ENCODE measurements around the gene SLC1A3.
"Not testable (repeated sequence)": the region's sequence is repeated elsewhere in the genome, so short reads cannot be mapped to it uniquely, and the experiment has no call there.

Gene SLC1A3

GRCh38 chr5:36606428-36607113 is at the start of gene SLC1A3:
Gene SLC1A3 (plus strand): TSS chr5:36606606. CDS start chr5:36608424, 1,818 bp downstream.
- DNase-seq, result no peak

GRCh38 chr5:36558641-36559040 is 47.8 kb upstream of the SLC1A3 start:
- no peak for DNase-seq

DNA sequence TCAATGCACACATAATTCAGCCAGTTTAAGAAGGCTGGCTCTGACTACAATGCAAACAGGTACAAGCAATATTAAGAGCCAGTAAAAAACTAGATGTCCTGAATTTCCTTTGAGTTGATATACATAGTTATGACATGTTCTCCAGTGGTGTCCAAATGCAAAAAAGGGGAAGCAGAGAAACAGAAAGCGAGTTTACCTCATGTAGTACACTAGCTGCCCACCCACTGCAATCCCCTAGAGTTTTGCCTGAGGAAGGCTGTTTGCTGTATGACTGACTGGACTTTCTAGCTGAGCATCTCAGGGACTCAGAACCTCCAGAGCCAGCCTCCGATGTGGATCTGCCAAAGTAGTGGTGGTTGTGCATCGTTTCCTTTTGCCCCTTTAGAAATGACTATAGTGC is 44.8 kb upstream of the SLC1A3 start:
- no peak for DNase-seq

GRCh38 chr5:36569491-36569890 is 36.9 kb upstream of the SLC1A3 start:
- DNase-seq, result no peak

DNA sequence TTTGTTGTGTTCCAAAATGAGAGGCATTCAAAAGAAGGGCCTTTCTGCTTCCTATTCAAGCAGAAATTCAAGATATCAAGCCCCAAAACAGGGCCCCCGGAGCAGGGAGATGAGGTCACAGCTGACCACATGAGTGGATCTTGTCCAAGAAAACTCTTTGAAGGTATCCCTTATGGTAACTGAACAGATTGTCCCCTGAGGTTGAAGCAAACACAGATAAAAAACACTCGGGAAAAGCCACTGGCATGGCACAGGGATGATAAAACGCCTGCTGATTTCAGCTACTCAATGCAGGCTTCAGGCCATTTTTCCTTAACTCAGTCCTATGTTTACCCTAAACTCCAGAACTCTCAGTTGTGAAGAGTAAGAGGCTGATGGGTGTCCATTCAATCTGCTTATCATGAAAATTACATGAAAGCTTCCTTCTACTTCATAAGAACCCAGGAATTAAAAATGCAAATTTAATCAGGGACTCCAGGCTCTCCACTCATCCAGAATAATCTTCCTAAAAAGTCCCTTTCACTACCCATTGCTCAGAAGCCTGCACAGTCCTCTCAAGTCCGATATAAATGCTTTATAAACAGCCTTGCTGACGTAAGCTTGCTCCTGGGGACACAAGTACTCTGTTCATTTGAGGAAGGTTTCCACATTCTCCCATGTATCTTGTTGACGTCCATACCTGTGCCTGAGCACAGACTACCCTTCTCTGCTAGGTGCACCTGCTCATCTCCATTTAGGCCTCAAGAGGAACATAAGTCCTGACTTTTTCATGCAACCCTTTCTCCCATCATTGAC is 35.9 kb upstream of the SLC1A3 start:
- no peak for DNase-seq

GRCh38 chr5:36571401-36572042 is 34.9 kb upstream of the SLC1A3 start:
- no peak for DNase-seq

GRCh38 chr5:36573438-36573837 is 33.0 kb upstream of the SLC1A3 start:
- no peak for DNase-seq

DNA sequence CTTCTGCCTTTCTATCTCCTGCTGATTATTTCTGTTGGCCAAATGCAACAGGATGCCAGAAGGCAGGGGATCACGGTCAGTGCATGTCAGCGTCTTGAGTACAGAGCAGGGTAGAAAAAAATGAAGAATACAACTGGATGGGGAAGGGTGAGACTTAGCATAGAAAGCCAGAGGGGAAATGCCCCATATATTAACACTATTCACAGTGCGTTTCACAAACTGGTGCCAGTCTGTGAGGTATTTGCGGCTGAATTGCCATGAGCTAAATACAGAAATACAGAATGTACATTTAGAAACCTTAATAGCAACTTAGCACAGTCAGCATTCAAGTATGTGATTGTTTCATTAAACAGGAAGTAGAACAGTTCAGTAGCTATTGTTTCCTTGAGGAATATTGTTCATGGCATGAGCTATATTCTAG is 31.0 kb upstream of the SLC1A3 start:
- DNase-seq, result no peak

GRCh38 chr5:36576721-36577120 is 29.7 kb upstream of the SLC1A3 start:
- DNase-seq, result no peak

DNA sequence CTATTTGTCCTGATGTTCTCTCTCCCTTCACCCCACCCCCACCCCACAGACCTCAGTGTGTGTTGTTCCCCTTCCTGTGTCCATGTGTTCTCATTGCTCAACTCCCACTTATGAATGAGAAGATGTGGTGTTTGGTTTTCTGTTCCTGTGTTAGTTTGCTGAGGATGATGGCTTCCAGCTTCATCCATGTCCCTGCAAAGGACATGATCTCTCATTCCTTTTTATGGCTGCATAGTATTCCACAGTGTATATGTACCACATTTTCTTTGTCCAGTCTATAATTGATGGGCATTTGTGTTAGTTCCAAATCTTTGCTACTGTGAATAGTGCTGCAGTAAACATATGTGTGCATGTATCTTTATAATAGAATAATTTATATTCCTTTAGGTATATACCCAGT is 26.5 kb upstream of the SLC1A3 start:
- not testable (repeated sequence) for DNase-seq

- no peak for DNase-seq
These were observed 25.3 kb upstream of the SLC1A3 start for GRCh38 chr5:36581070-36581469.

DNA sequence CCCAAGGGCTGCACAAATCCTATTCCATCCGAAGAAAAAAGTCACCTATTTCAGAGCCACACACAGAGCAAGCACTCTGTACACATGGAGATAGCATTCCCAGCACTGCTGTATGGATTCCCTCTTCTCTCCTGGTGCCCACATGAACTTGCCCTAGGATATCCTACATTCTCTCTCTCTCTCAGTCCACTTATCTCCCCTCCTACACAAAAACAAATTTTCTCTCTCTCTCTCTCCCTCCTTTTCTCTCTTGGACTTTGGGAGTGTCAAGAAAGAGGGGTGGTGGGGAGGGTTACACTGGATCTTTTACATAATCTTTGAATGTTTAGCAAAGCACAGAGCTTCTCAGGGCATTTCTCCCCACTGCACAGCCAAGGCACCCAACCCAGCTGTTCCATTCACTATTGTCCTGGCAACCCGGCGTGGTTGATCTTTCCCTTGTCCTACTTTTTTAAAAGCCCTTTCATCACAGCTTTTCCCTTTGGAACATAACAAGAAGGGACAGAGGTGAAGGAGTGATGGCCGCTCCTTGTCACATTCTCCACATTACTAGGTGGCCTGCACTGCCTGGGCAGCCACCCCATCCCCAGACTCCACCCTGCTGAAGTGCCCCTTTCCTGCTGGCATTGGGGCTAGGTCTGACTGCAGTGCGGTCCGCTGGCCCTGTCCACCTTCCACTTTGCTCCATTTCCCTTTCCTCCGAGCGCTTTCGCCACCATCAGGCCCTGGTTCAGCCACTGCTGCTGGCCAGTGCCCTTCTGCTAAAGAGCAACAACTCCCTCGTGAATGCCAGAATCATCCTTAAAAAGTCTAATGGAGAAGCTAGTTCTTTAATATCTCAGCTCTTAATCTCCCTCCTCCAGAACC is 22.2 kb upstream of the SLC1A3 start:
- no peak for DNase-seq

DNA sequence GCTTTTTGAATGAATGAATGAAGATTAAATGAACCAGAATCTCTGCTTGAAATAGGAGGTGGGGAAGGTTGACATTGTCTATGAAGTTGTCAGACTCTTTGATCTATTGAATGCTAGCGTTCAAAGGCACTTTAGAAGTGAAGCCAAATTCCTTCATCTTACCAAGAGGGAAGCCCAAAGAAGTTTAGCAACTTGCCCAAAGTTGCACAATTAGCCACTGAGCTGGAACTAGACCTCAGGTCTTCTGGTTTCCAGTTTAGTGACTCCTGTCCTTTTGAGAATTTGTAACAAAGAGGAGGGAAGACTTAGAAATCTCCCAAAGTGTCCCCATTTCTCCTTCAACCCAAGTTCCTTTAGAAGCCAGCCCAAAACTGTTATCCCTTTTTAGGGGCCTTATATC is 20.7 kb upstream of the SLC1A3 start:
- no peak for DNase-seq

GRCh38 chr5:36587354-36587753 is 19.1 kb upstream of the SLC1A3 start:
- DNase-seq, result no peak

GRCh38 chr5:36589735-36590134 is 16.7 kb upstream of the SLC1A3 start:
- not testable (repeated sequence) for DNase-seq

DNA sequence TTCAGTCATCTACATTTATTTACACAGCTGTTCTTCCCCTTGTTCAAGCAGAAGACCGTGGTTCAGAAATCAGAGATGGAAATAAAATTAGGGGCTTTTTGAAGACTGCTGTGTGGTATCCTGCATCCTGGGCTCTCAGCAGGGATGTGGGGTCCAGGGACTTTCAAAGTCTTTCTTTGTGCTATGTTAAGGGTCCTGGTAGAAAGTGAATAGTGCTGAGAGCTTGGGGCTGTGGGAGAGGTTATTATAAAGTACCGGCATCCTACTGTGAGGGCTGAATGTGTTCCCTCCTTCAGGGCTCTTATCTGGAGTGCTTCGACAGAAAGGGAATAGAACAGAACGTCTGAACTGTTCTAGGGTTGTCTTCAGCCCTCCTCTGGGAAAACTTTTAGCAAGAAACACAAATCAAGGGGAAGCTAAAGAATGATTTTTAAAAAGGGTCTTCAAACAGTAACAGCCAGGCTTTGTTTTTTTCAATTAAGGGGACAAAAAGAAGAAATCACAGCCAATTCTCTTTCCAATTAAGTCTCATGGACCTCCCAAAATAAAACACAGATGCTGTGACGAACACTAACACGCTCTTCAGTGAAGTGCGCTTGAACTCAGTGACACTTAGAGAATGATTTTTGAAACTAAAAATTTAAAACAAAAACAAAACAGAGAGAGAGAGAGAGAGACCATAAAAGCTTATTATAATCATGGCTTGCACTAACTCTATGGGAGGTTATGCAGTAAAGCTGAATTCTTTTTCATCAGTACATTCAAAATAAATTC is 15.7 kb upstream of the SLC1A3 start:
- DNase-seq, result no peak

- no peak for DNase-seq
These were observed 12.5 kb upstream of the SLC1A3 start for GRCh38 chr5:36593867-36594266.

- DNase-seq, result no peak
These were observed 10.2 kb upstream of the SLC1A3 start for GRCh38 chr5:36596247-36596646.

- no peak for DNase-seq
These were observed 9.7 kb upstream of the SLC1A3 start for GRCh38 chr5:36596756-36597155.

DNA sequence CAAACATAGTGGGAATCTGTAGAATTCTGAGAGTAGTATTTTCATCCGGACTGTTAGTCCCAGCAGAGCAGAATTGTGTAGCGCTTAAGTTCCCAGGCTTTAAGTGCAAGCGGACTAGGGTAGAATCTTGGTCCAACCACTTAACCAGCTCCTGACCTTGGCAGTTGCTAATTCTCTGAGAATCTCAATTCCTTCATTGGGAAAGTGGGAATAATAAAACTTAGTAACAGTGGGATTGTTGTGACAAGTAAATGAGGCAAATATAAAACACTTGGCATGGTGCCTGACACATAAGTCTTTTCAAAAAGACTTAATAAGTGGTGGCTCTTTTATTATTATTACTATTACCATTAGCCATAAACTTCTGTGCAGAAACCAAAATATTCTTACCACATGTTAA is 8.4 kb upstream of the SLC1A3 start:
- DNase-seq, result no peak

- no peak for DNase-seq
These were observed 6.2 kb upstream of the SLC1A3 start for GRCh38 chr5:36599986-36600779.
